GM18909 (cell line): ENCODE measurements around the gene RDH12.
"Not testable (repeated sequence)": the region's sequence is repeated elsewhere in the genome, so short reads cannot be mapped to it uniquely, and the experiment has no call there.

ENCODE experiments used
- ATAC-seq: cut with Tn5 transposase; IDR thresholded peaks from one replicate; pipeline ENCODE4 v1.9.1; 2021; ENCODE audit warnings: mild to moderate bottlenecking; ENCODE audit not compliant: unreplicated experiment, poor library complexity

RDH12 gene

GRCh38 chr14:67703997-67704396, 2.3 kb downstream of the RDH12 start:
- ATAC-seq = no peak

- no peak for ATAC-seq
Observed at GRCh38 chr14:67704484-67705089, 2.9 kb downstream of the RDH12 start.

DNA sequence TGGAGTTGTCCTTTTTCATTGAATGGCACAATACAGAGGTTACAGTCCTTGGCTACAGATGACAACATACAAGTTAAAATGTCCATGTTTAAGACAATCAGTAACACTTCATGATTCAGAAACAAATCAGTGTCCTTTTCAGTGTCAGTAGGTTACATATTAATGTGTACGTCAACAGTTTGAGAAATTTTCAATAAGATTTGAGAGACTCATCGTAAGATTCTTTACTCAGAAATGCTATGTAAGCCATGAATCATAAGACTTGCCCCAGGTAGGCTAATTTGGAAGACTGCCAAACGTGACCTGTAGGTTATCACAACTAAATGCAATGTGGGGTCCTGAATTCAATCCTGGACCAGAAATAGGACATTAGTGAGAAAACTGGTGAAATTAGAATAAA, 3.5 kb downstream of the RDH12 start:
- no peak for ATAC-seq

- ATAC-seq = not testable (repeated sequence)
Observed at GRCh38 chr14:67709346-67709745, 7.7 kb downstream of the RDH12 start.

- not testable (repeated sequence) for ATAC-seq
Observed at GRCh38 chr14:67709796-67710195, 8.1 kb downstream of the RDH12 start.

- no peak for ATAC-seq
Observed at GRCh38 chr14:67710209-67710608, 8.5 kb downstream of the RDH12 start.

DNA sequence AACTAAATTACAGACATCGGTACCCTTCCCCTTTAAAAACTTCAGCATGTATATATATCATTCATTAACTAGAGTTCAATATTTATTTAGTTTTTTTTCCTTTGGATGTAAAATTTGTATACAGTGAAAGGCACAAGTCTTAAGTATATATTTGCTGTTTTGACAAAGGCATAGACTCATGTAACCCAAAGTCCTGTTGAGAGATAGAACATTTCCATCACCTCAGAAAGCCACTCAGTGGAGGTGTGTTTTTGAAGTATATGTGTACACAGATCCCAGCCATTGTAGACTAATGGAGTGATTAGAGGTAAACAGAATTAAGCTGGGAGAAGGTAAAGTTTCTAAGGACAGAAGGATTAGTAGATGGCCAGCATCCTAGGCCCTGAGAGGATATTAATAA, 15.4 kb downstream of the RDH12 start:
- ATAC-seq = no peak

- no peak for ATAC-seq
Observed at GRCh38 chr14:67718265-67718664, 16.6 kb downstream of the RDH12 start.

GRCh38 chr14:67719385-67719784, 17.7 kb downstream of the RDH12 start:
- not testable (repeated sequence) for ATAC-seq

DNA sequence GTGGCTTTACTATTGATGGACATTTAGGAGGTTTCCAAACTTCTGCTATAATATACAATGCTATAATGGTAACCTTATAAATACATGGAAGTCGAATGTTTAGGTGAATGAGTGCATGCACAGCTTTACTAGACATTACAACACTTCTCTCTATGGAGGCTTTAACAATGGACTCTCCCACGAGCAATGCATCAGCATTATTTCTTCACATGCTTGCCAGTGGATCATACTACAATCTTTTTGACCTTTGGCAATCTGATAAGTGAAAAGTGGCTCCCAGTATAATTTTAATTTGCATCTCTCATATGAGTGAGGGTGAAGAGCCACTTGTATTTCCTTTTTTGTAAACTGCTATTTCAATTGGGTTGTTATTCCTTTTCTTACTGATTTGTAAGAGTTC, 18.2 kb downstream of the RDH12 start:
- no peak for ATAC-seq

DNA sequence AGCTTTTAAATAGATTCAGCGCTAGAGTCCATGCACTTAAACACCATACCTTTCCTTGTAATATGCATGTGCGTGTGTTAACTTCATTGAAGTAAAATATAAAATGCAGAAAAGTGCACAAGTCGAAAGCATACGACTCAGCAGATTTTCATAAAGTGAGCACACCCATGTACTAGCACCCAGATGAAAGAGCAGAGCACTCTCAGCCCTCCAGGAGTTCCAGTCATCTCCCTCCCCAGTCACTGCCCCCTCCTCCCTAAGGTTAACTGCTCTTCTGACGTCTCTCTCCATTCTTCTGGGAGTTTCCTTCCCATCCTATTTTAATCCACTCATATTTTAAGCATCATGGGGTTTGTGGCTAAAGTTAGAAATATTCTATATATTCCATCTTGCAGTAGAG, 20.2 kb downstream of the RDH12 start:
- no peak for ATAC-seq

GRCh38 chr14:67722293-67722692, 20.6 kb downstream of the RDH12 start:
- ATAC-seq = no peak

GRCh38 chr14:67725171-67725570, 23.5 kb downstream of the RDH12 start:
- ATAC-seq = no peak

DNA sequence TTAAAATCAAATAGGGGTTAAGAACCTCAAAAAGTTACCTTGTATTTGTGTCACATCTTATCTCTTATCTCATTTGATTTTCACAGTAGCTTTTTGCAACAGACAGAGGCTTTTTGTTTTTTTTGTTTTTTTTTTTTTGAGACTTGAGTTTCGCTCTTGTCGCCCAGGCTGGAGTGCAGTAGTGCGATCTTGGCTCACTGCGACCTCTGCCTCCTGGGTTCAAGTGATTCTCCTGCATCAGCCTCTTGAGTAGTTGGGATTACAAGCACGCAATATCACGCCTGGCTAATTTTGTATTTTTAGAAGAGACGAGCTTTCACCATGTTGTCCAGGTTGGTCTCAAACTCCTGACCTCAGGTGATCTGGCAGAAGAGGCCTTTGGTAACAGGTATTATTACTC, 25.7 kb downstream of the RDH12 start:
- no peak for ATAC-seq

DNA sequence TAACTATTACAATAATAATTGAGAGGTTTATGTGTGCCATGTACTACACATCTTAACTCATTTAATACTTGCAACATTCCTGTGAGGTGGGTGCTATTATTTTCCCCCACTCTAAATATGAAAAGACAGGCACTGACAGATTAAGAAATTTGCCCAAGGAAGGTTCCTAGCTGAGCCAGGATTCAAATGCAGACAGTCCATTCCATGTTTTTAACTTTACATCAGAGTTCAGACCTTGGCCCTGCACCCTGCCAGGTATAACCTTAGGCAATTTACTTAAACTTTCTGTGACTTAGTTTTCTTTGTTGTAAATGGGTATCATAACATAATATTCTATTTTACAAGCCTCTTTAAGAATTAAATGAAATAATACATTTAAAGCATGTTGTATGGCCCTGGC, 26.6 kb downstream of the RDH12 start:
- no peak for ATAC-seq

- ATAC-seq = no peak
Observed at GRCh38 chr14:67729072-67729885, 27.6 kb downstream of the RDH12 start.

- no peak for ATAC-seq
Observed at GRCh38 chr14:67733616-67734015, 31.9 kb downstream of the RDH12 start.

DNA sequence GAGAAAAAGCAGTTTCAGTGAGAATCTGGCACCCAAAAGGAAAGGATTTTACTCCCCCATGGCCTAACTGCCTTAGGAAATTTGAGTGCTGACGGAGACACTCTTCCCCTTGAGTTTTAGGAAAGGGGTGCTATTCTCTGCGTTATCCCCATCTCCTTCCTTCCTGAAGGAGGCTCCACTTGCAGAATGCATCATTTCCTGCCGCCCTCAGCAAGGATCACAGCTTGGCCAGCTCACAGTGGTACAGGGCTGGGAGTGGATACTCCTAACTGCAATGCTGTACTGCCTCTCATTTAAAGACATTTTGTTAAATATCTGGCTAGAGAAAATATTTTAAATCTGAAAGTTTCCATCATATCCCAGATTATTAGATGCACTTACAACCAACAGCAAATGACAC, 33.0 kb downstream of the RDH12 start:
- no peak for ATAC-seq

DNA sequence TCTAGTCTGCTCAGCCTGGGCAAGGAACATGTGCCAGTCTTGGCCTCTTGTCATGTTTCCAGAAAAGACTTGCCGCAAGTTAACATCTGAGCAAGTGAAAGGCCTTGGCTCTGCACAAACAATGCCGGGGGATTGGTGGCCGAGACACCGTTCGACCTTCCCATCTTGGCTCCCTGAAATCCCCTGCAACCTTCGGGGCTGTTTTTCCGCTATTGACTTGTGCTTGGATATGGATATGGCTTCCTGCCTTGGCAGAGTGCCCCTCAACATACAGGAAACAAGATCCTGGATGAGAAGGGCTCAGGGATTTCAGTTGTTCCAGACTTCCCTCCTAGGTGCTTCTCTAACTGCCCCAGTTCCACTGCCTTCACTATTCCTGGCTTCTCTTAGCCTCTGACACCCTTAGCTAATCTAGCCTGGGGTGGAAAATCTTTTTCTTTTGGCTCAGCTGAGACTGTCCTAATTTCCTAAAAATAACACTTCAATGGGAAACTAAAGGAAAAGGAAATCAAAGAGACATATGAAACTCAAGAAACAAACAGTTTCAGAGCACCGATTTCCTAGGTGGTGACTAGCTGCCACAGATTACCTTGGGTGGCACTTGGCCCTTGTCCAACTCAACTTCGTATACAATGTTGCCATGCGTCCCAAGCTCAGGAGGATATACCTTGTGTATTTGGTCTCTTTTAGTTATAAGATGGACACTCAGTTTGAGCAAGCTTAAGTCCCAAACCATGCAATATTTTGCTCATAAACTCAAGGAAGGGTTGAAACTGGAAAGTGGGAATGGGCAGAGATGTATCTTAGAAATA, 33.9 kb downstream of the RDH12 start:
- ATAC-seq = no peak

- no peak for ATAC-seq
Observed at GRCh38 chr14:67736771-67737170, 35.1 kb downstream of the RDH12 start.
